HG02943 (cell line): ENCODE measurements around the gene CLCA1.

Experiments
- ATAC-seq: cut with Tn5 transposase; IDR thresholded peaks from one replicate; pipeline ENCODE4 v1.9.1; 2021; ENCODE audit warnings: mild to moderate bottlenecking, low read depth, moderate library complexity; ENCODE audit not compliant: unreplicated experiment

CLCA1 gene

DNA sequence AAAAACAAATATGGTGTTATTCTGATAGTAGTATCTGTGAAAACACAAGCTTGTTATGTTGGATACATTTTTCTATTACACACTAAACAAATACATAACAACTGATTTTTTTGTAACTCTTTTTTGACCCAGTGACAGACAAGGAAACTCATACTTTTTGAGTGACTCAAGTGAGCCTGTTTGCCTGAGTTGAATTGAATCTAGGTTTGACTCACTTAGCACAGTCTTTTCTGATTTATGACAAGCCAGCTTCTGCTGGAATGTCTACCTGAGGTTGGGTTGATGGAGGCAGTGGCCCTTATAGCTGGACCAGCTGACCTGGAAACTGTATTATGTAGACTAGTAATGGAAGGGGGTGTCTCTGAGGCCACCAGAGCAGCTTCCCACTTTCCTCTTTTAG is 73.9 kb downstream of the CLCA1 start:
- no peak for ATAC-seq

DNA sequence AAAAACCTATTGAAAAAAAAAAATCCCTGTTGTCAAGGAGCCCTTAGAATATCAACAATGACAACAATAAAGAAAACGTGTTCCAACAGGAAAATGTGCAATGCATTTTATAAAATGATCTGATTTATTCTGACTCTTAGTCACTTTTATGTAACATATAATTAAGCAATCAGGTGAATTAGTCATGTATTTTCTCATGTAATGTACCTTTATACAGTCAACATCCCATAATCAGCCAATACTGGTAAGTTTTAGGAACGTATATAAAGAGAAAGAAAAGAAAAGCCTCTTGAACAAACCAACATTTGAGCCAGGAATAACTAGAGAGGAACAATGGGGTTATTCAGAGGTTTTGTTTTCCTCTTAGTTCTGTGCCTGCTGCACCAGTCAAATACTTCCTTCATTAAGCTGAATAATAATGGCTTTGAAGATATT is 78.1 kb downstream of the CLCA1 start, which contains the start of gene CLCA4:
Gene CLCA4, plus strand, starts transcription at position 292 of the 435 bp plus-strand sequence. Its CDS starts 42 bp downstream, at position 334.
- ATAC-seq, result no peak

DNA sequence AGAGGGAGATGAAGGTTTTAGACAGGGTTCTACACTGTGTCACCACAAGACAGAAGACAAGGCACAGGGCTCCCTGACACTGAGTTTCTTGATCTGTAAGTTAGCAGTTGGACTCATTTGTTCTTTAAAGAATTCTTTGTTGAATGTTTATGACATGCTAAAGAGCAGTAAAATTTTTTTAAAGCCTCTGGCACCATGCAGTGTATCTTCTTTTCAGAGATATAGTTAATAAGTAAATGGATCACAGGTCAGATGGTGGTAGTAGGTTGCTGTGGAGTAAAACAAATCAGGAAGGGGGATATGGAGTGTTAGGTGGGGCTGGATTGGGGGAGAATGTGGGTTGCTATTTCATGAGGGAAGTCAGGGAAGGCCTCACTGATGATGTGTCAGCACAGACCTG is 80.1 kb downstream of the CLCA1 start:
- no peak for ATAC-seq
